ENCODE measurements around the gene PRKN.

GRCh38 chr6:162179196-162179951, 548.2 kb downstream of the PRKN start:
- TF ChIP-seq CTCF (IDR thresholded peaks at IDR 0.05; ENCODE audit: low read length) (no peak), EZH2 (IDR thresholded peaks at IDR 0.05; ENCODE audit: borderline replicate concordance, low read length) (no peak)

Measured in OCI-LY1 (cell line).